K562 (cell line): Measurements from ENCODE around the gene SRC. TPM values are rescaled to one million over a fixed set of nuclear protein-coding genes. Genes with fewer than 3 reads are reported as not detected.

Source experiments
- ATAC-seq: fragments of 200-7000 bp; cut with Tn5 transposase; 3 replicates; pipeline ENCODE4 v1.9.1; 2020; ENCODE audit warnings: moderate library complexity
- BruUV-seq: library from RNA; stranded (reverse); fragments of 400-500 nt; replicated peaks from 2 replicates; lab custom pipeline; 2021; lab: Mats Ljungman, UMichigan
- CTCF ChIA-PET: fragments of 300-600 bp; formaldehyde crosslinking; extraction: SDS; loops from one replicate; lab custom pipeline; 2021; ENCODE audit warnings: low intra/inter-chr PET ratio; lab: Yijun Ruan, JAX
- POLR2A ChIA-PET: fragments of 300-600, 350-650 bp; sonication (Branson Sonifier 250); formaldehyde crosslinking; extraction: SDS; loops from one replicate; lab custom pipeline; 2021; ENCODE audit warnings: antibody characterized with exemption, inconsistent platforms; lab: Yijun Ruan, JAX
- DNase-seq, 4 experiments: peaks; one replicate each; pipeline versions ENCODE4 v3.0.0 to v3.0.0-alpha.2; 2011 to 2018; ENCODE audit warnings: low spot score in 3 of 4, mixed read lengths in 3 of 4; ENCODE audit errors: extremely low read depth in 1 of 4
- FAIRE-seq: peaks from 2 replicates; lab custom pipeline; 2011; peaks lifted over from hg19 to GRCh38; lab: Jason Lieb, UNC
- H2AFZ ChIP-seq: 2 replicates; pipeline ENCODE4 v1.6.0; 2011; ENCODE audit warnings: low read depth, low read length, control low read depth, inconsistent platforms
- H3K27ac ChIP-seq: fragments of 200-600 bp; 3 replicates; pipeline ENCODE4 v1.8.0; 2011; ENCODE audit warnings: low read depth, mild to moderate bottlenecking, control low read depth, inconsistent platforms, low read length, moderate library complexity, mixed read lengths; ENCODE audit errors: extremely low read depth
- H3K27me3 ChIP-seq, 2 experiments: fragments of 300-600 bp in 1 of 2; 2 replicates in 1 of 2; 3 replicates in 1 of 2; pipeline versions ENCODE4 v1.6.0 to v1.8.0; 2011; ENCODE audit warnings: inconsistent platforms in 2 of 2, low read length in 2 of 2, mild to moderate bottlenecking in 1 of 2, mixed read lengths in 1 of 2, moderate library complexity in 1 of 2; ENCODE audit not compliant: control insufficient read depth in 2 of 2, insufficient read depth in 2 of 2
- H3K36me3 ChIP-seq: fragments of 300-600 bp; 3 replicates; pipeline ENCODE4 v1.8.0; 2011; ENCODE audit warnings: mild to moderate bottlenecking, low read length, inconsistent platforms; ENCODE audit not compliant: control insufficient read depth, insufficient read depth
- H3K4me1 ChIP-seq, 2 experiments: fragments of 200-600 bp in 1 of 2; replicated peaks in 1 of 2; 2 replicates in 1 of 2; 3 replicates in 1 of 2; pipeline versions ENCODE4 v1.5.1 to v1.8.0; 2011; ENCODE audit warnings: inconsistent platforms in 2 of 2, low read length in 2 of 2, mild to moderate bottlenecking in 1 of 2, mixed read lengths in 1 of 2, moderate library complexity in 1 of 2; ENCODE audit not compliant: control insufficient read depth in 2 of 2, insufficient read depth in 2 of 2
- H3K4me2 ChIP-seq: 2 replicates; pipeline ENCODE4 v1.6.1; 2011; ENCODE audit warnings: low read length, control low read depth, inconsistent platforms, mixed read lengths; ENCODE audit not compliant: insufficient read depth
- H3K4me3 ChIP-seq: fragments of 200-600 bp; sonication (generic), shearing (Covaris generic); 2 replicates; pipeline ENCODE4 v1.5.1; 2016; ENCODE audit warnings: control low read depth, inconsistent platforms
- H3K79me2 ChIP-seq: fragments of 200-600 bp; 3 replicates; pipeline ENCODE4 v1.8.0; 2011; ENCODE audit warnings: low read length, inconsistent platforms; ENCODE audit not compliant: control insufficient read depth, insufficient read depth
- H3K9ac ChIP-seq, 2 experiments: 2 replicates each; pipeline versions ENCODE4 v1.6.0 to v1.6.1; 2011; ENCODE audit warnings: low read depth in 2 of 2, low read length in 2 of 2, control low read depth in 1 of 2, inconsistent platforms in 1 of 2, mild to moderate bottlenecking in 1 of 2, mixed read lengths in 1 of 2; ENCODE audit not compliant: insufficient read depth in 1 of 2
- H3K9me1 ChIP-seq: one replicate; pipeline ENCODE4 v1.6.0; 2011; ENCODE audit warnings: inconsistent platforms, mild to moderate bottlenecking, low read length, moderate library complexity; ENCODE audit not compliant: control insufficient read depth, insufficient read depth
- H3K9me3 ChIP-seq: replicated peaks from 2 replicates; pipeline ENCODE4 v1.5.1; 2011; ENCODE audit warnings: low read depth, low read length, inconsistent platforms; ENCODE audit not compliant: control insufficient read depth, insufficient read depth
- H4K20me1 ChIP-seq: replicated peaks from 2 replicates; pipeline ENCODE4 v1.6.1; 2011; ENCODE audit warnings: low read length, inconsistent platforms, mixed read lengths; ENCODE audit not compliant: control insufficient read depth, insufficient read depth
- CEBPB ChIP-seq: fragments of 450-650 bp; IDR thresholded peaks from 2 replicates; pipeline ENCODE4 v1.6.1; 2016; ENCODE audit warnings: missing genetic modification characterization, missing compliant biosample characterization
- MEIS2 ChIP-seq: fragments of 450-650 bp; IDR thresholded peaks from 2 replicates; pipeline ENCODE4 v1.6.1; 2014; ENCODE audit warnings: mild to moderate bottlenecking; ENCODE audit not compliant: partially characterized antibody
- NFXL1 ChIP-seq: fragments of 450-650 bp; formaldehyde crosslinking; IDR thresholded peaks from 2 replicates; pipeline ENCODE4 v1.4.0; 2021; ENCODE audit warnings: mild to moderate bottlenecking
- NFYB ChIP-seq: IDR thresholded peaks from 2 replicates; pipeline ENCODE4 v1.6.1; 2011; ENCODE audit warnings: mild to moderate bottlenecking, moderate library complexity; ENCODE audit not compliant: insufficient read length; ENCODE audit errors: extremely low read depth
- PURB ChIP-seq: sonication (generic); formaldehyde crosslinking; IDR thresholded peaks from 2 replicates; pipeline ENCODE4 v1.9.0; 2021; ENCODE audit warnings: low read depth, mild to moderate bottlenecking, missing genetic modification reagents
- SPI1 ChIP-seq: IDR thresholded peaks from 2 replicates; pipeline ENCODE4 v1.6.1; 2011; ENCODE audit warnings: low read depth, low read length, control low read depth, borderline replicate concordance
- TEAD4 ChIP-seq, 2 experiments: sonication (generic) in 1 of 2; formaldehyde crosslinking in 1 of 2; IDR thresholded peaks; 2 replicates each; pipeline versions ENCODE4 v1.6.1 to v1.8.0; 2012 to 2022; ENCODE audit warnings: borderline replicate concordance in 1 of 2, inconsistent platforms in 1 of 2, low read length in 1 of 2, mild to moderate bottlenecking in 1 of 2, missing genetic modification reagents in 1 of 2
- ZNF224 ChIP-seq: sonication (generic); formaldehyde crosslinking; IDR thresholded peaks from 2 replicates; pipeline ENCODE4 v1.8.0; 2022; ENCODE audit warnings: mild to moderate bottlenecking, missing genetic modification reagents
- ZNF384 ChIP-seq: IDR thresholded peaks from 2 replicates; pipeline ENCODE4 v1.6.1; 2012; ENCODE audit warnings: low read depth, low read length, improper control_type of control experiment
- WGBS: fragments of 100-300 bp; shearing (Covaris generic); methylation state at CpG from one replicate; pipeline ENCODE4 v1.1.6; 2016; ENCODE audit warnings: low coverage, mixed read lengths; ENCODE audit not compliant: insufficient coverage; ENCODE audit errors: missing lambda C conversion rate; 5-methylcytosine and 5-hydroxymethylcytosine counted together
- in situ Hi-C: fragments of 300-500 bp; cut with MboI; formaldehyde crosslinking; loops from 4 replicates; pipeline ENCODE4 v1.15.0; 2018; ENCODE audit warnings: inconsistent platforms, mixed read lengths
- intact Hi-C: fragments of 100-400 bp; cut with micrococcal nuclease; formaldehyde crosslinking; loops from 2 replicates; pipeline ENCODE4 v1.14.2; 2022
- polyA plus RNA-seq, 8 experiments: library from polyadenylated mRNA; depleted of rRNA in 4 of 8; stranded (reverse) in 5 of 8; unstranded in 3 of 8; fragments of >200 nt; fragmentation: Nextera tagmentation in 2 of 8; fragmentation: Illumina TruSeq in 1 of 8; extraction: Ambion mirVana in 2 of 8; extraction: Trizol in 1 of 8; gene quantifications; 2 replicates each; pipeline versions ENCODE4 v1.2.1 to v1.2.3, GENCODE V29; 2011 to 2014; ENCODE audit warnings: inconsistent platforms in 1 of 8, missing spikeins in 1 of 8
- total RNA-seq, 7 experiments: library from RNA; depleted of rRNA in 6 of 7; stranded (reverse); fragments of >200 nt in 6 of 7; fragmentation: Illumina TruSeq in 2 of 7; extraction: Trizol in 2 of 7; gene quantifications; 2 replicates each; pipeline versions ENCODE4 v1.2.1 to v1.2.3, GENCODE V29; 2011 to 2021; ENCODE audit warnings: low replicate concordance in 1 of 7
- TF ChIP-seq, protein P1 (sequence below): fragments of 250-450 bp; sonication (Bioruptor Pico); IDR thresholded peaks from 2 replicates; pipeline ENCODE4 v1.5.0; 2022; ENCODE audit warnings: mild to moderate bottlenecking
- TF ChIP-seq, protein P2 (sequence below): sonication (generic); formaldehyde crosslinking; IDR thresholded peaks from 2 replicates; pipeline ENCODE4 v1.8.0; 2023; ENCODE audit warnings: missing genetic modification reagents, mild to moderate bottlenecking, borderline replicate concordance
- TF ChIP-seq, protein P3 (sequence below): sonication (generic); formaldehyde crosslinking; IDR thresholded peaks from 2 replicates; pipeline ENCODE4 v1.8.1; 2023; ENCODE audit warnings: mild to moderate bottlenecking, missing genetic modification reagents

The SRC gene
- total and polyA plus RNA-seq, 9 of the 15 experiments (the other 6 are each of a cell fraction or from before 2014, with no cell fraction given), result 0.06 to 8.5 (median 3.1) TPM

DNA sequence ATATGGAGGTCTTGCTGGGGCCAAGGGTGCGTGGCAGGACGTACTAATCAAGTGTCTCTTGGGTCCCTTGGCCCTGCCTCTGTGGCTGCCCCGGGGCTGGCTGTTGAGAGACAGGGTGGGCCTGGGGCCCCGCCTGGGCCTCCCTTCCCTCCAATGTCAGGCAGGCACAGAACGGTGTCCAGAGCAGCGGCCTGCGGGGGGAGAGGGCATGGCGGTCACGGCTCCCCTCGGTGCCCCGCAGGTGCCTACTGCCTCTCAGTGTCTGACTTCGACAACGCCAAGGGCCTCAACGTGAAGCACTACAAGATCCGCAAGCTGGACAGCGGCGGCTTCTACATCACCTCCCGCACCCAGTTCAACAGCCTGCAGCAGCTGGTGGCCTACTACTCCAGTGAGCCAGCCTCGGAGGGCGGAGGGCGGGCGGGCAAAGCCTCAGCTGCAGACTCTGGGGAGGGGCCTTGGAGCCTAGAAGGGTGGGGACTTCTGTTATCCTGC, 50.0 kb downstream of the SRC start:
- Histone ChIP-seq H3K4me1 (peaks cover 13 to 57% of the 10 kb centered on the region in 2 experiments; a peak in 3 of 5 replicates), H4K20me1 (0 out of 2 replicates have a peak, but pooled peaks cover 3% of the 10 kb centered on the region), H3K4me2 (no peak overlapping the region), H3K4me3 (no peak overlapping the region), H3K9me3 (no peaks in the 10 kb centered on the region), H3K27me3 (no peaks in the 10 kb centered on the region), H3K79me2 (no peaks in the 10 kb centered on the region), H3K36me3 (no peaks in the 10 kb centered on the region), H3K9me1 (no peaks in the 10 kb centered on the region), H2AFZ (peak overlapping the region; percentile 26; the same call in 1 of the 2 replicates), H3K9ac (peak overlapping the region in 1 of 2 experiments; percentile 86; a peak in 2 of 4 replicates), H3K27ac (no peak overlapping the region)
- intact Hi-C loops (no loop called here), in situ Hi-C loops (no loop called here)
- peak; percentile 14 for ATAC-seq
- BruUV-seq, result no TSS peak
- CTCF ChIA-PET, result no interaction called here
- peak in 3 of 4 experiments; percentile 49 to 54 (median 53) for DNase-seq
- FAIRE-seq, result no peak
- WGBS, result 79% methylated on average over 8 of the region's 22 CpGs
- POLR2A ChIA-PET, result interaction anchor here (0.7 to 0.8 kb wide), 3 partner anchors 17 to 107 kb away, joined by 3 read pairs; partner anchors contain the start of gene MANBAL
- TF ChIP-seq ZNF384 (no peak), ZNF224 (CRISPR knock-in tag) (no peak), NFXL1 (CRISPR knock-in tag) (no peak), MEIS2 (no peak), NFYB (no peak), TEAD4 (IDR thresholded peaks at IDR 0.05; ENCODE audit: low read length) (no peak), TEAD4 (CRISPR knock-in tag; IDR thresholded peaks at IDR 0.05; ENCODE audit: borderline replicate concordance) (no peak), PURB (no peak), SPI1 (0 out of 2 replicates have a peak, but pooled peaks have one; percentile 2), CEBPB (tag) (no peak)
- TF ChIP-seq, protein P1, sequence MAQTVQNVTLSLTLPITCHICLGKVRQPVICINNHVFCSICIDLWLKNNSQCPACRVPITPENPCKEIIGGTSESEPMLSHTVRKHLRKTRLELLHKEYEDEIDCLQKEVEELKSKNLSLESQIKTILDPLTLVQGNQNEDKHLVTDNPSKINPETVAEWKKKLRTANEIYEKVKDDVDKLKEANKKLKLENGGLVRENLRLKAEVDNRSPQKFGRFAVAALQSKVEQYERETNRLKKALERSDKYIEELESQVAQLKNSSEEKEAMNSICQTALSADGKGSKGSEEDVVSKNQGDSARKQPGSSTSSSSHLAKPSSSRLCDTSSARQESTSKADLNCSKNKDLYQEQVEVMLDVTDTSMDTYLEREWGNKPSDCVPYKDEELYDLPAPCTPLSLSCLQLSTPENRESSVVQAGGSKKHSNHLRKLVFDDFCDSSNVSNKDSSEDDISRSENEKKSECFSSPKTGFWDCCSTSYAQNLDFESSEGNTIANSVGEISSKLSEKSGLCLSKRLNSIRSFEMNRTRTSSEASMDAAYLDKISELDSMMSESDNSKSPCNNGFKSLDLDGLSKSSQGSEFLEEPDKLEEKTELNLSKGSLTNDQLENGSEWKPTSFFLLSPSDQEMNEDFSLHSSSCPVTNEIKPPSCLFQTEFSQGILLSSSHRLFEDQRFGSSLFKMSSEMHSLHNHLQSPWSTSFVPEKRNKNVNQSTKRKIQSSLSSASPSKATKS, result no peak
- TF ChIP-seq, protein P2, sequence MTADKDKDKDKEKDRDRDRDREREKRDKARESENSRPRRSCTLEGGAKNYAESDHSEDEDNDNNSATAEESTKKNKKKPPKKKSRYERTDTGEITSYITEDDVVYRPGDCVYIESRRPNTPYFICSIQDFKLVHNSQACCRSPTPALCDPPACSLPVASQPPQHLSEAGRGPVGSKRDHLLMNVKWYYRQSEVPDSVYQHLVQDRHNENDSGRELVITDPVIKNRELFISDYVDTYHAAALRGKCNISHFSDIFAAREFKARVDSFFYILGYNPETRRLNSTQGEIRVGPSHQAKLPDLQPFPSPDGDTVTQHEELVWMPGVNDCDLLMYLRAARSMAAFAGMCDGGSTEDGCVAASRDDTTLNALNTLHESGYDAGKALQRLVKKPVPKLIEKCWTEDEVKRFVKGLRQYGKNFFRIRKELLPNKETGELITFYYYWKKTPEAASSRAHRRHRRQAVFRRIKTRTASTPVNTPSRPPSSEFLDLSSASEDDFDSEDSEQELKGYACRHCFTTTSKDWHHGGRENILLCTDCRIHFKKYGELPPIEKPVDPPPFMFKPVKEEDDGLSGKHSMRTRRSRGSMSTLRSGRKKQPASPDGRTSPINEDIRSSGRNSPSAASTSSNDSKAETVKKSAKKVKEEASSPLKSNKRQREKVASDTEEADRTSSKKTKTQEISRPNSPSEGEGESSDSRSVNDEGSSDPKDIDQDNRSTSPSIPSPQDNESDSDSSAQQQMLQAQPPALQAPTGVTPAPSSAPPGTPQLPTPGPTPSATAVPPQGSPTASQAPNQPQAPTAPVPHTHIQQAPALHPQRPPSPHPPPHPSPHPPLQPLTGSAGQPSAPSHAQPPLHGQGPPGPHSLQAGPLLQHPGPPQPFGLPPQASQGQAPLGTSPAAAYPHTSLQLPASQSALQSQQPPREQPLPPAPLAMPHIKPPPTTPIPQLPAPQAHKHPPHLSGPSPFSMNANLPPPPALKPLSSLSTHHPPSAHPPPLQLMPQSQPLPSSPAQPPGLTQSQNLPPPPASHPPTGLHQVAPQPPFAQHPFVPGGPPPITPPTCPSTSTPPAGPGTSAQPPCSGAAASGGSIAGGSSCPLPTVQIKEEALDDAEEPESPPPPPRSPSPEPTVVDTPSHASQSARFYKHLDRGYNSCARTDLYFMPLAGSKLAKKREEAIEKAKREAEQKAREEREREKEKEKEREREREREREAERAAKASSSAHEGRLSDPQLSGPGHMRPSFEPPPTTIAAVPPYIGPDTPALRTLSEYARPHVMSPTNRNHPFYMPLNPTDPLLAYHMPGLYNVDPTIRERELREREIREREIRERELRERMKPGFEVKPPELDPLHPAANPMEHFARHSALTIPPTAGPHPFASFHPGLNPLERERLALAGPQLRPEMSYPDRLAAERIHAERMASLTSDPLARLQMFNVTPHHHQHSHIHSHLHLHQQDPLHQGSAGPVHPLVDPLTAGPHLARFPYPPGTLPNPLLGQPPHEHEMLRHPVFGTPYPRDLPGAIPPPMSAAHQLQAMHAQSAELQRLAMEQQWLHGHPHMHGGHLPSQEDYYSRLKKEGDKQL (CRISPR knock-in tag), result no peak
- TF ChIP-seq, protein P3, sequence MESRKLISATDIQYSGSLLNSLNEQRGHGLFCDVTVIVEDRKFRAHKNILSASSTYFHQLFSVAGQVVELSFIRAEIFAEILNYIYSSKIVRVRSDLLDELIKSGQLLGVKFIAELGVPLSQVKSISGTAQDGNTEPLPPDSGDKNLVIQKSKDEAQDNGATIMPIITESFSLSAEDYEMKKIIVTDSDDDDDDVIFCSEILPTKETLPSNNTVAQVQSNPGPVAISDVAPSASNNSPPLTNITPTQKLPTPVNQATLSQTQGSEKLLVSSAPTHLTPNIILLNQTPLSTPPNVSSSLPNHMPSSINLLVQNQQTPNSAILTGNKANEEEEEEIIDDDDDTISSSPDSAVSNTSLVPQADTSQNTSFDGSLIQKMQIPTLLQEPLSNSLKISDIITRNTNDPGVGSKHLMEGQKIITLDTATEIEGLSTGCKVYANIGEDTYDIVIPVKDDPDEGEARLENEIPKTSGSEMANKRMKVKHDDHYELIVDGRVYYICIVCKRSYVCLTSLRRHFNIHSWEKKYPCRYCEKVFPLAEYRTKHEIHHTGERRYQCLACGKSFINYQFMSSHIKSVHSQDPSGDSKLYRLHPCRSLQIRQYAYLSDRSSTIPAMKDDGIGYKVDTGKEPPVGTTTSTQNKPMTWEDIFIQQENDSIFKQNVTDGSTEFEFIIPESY (CRISPR knock-in tag), result peak; percentile 64; the same call in 1 of the 2 replicates
